HG03108 (cell line): ENCODE results near the gene EMP2.
"Not testable (repeated sequence)": the region's sequence is repeated elsewhere in the genome, so short reads cannot be mapped to it uniquely, and the experiment has no call there.

ENCODE experiments used
- ATAC-seq: cut with Tn5 transposase; IDR thresholded peaks from one replicate; pipeline ENCODE4 v1.9.1; 2021; ENCODE audit warnings: moderate library complexity; ENCODE audit not compliant: unreplicated experiment

EMP2 gene

GRCh38 chr16:10579965-10580882 lies at the start of gene EMP2:
Gene EMP2 (minus strand): TSS chr16:10580598. CDS start chr16:10547617, 32,981 bp downstream.
- no peak for ATAC-seq

- ATAC-seq: no peak
Measured at GRCh38 chr16:10629592-10629963, 49.2 kb upstream of the EMP2 start.

GRCh38 chr16:10625595-10626357 lies 45.4 kb upstream of the EMP2 start:
- no peak for ATAC-seq

DNA sequence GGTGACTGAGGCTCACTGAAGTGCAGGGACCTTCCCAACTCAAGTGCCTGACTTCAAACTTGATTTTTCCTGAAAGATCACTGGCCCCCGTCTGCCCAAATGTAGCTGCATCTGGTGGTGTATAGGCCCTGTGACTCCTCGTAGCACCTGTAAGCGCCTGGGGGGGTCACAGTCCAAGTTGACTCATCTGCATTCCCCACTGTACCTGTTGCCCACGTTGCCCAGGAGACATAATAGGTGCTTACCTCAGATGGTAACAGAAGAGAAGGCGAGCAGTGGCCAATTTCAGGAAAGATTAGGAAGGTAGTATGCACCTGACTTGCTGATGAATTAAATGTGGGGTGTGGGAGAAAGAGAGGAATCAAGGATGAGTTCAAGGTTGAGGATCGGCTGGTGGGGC lies 44.1 kb upstream of the EMP2 start:
- no peak for ATAC-seq

GRCh38 chr16:10623059-10623458 lies 42.7 kb upstream of the EMP2 start:
- ATAC-seq: no peak

- no peak for ATAC-seq
Measured at GRCh38 chr16:10622036-10622921, 41.9 kb upstream of the EMP2 start.

DNA sequence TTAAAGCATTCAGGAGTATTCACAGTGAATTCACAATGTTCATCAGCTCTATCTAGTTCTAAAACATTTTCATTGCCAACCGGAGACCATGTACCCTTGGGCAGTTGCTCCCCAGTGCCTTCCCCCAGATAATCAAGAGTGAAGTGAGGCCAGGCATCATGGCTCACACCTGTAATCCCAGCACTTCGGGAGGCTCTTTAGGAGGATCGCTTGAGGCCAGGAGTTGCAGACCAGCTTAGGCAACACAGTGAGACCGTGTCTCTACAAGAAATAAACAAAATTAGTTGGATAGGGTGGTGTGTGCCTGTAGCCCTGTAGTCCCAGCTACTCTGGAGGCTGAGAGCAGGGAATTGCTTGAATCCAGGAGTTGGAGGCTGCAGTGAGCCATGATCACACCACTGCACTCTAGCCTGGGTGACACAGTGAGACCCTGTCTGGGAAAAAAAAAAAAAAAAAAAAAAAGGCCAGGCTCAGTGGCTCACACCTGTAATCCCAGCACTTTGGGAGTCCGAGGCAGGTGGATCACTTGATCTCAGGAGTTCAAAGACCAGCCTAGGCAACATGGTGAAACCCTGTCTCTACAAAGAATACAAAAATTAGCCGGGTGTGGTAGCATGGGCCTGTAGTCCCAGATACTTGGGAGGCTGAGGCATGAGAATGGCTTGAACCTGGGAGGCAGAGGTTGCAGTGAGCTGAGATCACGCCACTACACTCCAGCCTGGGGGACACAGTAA lies 41.0 kb upstream of the EMP2 start:
- ATAC-seq: not testable (repeated sequence)

GRCh38 chr16:10620120-10620519 lies 39.7 kb upstream of the EMP2 start:
- ATAC-seq: no peak

DNA sequence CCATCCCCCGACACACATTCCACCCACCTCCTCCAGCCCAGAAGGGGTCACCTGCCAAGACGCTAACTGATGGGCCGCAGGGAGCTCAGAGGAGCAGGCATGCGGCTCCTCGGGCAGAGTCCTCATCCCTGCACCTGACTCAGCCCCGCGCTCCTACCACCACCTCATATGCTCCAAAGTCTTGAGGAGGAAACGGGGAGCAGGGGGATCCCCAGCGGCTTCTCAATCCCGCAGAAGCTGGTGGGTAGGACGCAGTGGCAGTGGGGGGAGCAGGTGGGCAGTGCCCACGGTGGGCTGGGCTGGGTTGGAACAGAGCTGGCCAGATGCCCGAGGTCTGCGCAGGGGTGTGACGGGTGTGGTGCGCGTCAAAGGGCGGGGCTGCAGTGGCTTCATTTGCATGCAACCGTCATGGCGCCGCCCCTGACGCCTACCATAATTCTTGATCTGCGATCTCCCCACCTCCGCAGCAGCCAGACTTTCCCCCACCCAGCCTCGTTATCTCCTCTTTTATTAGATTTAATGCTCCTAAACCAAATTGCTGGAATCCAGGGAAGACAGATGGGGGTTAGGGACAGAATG lies 39.0 kb upstream of the EMP2 start:
- no peak for ATAC-seq

- ATAC-seq: no peak
Measured at GRCh38 chr16:10618710-10619209, 38.4 kb upstream of the EMP2 start.

GRCh38 chr16:10617662-10618420 lies 37.4 kb upstream of the EMP2 start:
- ATAC-seq: no peak

GRCh38 chr16:10616756-10617640 lies 36.6 kb upstream of the EMP2 start:
- ATAC-seq: no peak

DNA sequence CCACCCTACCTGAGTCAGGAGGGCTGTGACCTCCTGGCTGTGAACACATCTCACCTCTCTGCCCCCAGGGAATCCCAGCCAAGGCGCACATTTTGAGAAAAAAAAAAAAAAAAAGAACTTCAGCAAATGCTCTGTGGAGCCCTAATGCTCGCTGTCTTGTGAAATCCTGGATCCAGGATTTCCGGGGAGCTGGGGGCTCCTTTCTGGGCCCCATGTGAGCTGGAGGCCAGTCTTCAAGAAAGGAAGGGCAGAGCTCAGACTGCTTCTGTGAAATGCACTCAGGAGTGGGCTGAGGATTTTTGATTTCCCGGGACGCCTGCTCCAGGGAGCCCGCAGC lies 36.0 kb upstream of the EMP2 start:
- no peak for ATAC-seq

DNA sequence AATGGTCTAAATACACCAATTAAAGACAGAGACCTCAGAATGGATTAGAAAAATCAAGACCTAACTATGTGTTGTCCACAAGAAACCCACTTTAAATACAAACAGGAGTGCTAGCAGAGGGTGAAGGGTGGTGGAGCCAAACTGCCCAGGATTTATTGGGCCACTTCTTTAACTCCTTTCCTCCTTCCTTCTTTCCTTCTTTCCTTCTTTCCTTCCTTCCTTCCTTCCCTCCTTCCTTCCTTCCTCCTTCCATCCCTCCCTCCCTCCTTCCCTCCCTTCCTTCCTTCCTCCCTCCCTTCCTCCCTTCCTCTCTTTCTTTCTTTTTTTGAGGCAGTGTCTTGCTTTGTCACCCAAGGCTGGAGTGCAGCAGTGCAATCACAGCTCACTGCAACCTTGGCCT lies 34.3 kb upstream of the EMP2 start:
- no peak for ATAC-seq

- ATAC-seq: no peak
Measured at GRCh38 chr16:10613785-10614485, 33.5 kb upstream of the EMP2 start.

DNA sequence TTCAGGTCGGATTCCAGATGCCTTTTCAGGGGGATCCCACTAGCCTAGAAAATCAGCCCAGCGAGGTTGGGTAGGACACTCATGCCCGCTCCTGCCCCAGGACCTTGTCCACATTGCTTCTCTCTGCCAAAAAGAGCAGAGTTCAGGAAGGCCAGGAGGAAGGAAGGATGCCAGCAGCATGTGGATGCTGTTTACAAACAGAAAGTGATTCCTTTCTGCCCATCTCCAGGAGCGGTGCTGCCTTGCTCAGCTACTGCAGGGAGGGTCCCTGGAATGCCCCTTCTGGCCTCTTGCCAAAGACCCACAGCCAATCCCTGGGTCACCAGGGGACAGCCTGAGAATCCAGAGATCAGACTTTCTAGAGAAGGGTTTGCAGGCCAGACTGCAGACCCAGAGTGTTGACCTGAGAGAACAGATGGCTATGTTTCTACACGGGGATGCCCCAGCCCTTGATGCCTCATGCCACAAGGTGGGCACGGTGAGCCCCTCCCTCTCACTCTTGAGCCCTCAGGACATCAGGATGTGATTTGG lies 32.3 kb upstream of the EMP2 start:
- no peak for ATAC-seq

DNA sequence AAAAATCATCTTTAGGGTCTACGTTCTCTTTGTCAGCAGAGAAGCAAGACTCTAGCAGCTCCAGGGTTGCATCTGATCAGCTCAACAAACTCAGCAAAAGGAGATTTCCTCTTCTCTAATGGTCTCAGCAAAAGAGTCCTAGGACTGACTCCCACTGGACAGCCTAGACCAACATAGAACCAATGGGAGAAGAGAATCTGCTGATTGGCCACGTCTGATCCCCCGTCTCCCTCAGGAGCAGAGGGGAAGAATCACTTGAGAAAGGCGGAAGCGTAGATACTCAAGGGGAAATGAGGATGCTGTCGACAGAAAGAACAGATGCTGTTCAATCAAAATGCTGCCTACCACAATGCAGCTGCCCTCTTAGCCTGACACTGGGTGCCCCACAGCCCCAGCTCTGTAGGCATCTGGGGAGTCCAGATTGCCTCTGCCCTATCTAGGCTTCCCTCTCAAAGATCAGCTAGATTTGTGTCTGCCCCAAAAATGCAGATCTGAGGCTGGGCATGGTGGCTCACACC lies 31.5 kb upstream of the EMP2 start:
- ATAC-seq: no peak
